Sigmoid colon (tissue), 4 donors: ENCODE data around the gene ZNF329.
A peak's percentile ranks its signal among the peaks of the same experiment; 100 is the strongest.

Source experiments
- EP300 ChIP-seq, 4 donors: sonication (generic); formaldehyde crosslinking; IDR thresholded peaks; one replicate each; pipeline ENCODE4 v1.6.1; 2017; ENCODE audit warnings: antibody characterized with exemption in 4 of 4
- POLR2AphosphoS5 ChIP-seq, 4 donors: sonication (generic); formaldehyde crosslinking; IDR thresholded peaks; one replicate each; pipeline ENCODE4 v1.6.1; 2017; ENCODE audit warnings: antibody characterized with exemption in 4 of 4
- TF ChIP-seq, protein P1 (sequence below), 4 experiments: fragments of 450-650 bp in 3 of 4; fragments of 200-600 bp in 1 of 4; IDR thresholded peaks; one replicate each; pipeline ENCODE4 v1.5.1; 2016 to 2019; ENCODE audit warnings: antibody characterized with exemption in 4 of 4, mild to moderate bottlenecking in 3 of 4, moderate library complexity in 2 of 4

GRCh38 chr19:58097781-58098681 lies 52.6 kb downstream of the ZNF329 start, which contains the start of gene ZSCAN18:
- TF ChIP-seq, protein P1, sequence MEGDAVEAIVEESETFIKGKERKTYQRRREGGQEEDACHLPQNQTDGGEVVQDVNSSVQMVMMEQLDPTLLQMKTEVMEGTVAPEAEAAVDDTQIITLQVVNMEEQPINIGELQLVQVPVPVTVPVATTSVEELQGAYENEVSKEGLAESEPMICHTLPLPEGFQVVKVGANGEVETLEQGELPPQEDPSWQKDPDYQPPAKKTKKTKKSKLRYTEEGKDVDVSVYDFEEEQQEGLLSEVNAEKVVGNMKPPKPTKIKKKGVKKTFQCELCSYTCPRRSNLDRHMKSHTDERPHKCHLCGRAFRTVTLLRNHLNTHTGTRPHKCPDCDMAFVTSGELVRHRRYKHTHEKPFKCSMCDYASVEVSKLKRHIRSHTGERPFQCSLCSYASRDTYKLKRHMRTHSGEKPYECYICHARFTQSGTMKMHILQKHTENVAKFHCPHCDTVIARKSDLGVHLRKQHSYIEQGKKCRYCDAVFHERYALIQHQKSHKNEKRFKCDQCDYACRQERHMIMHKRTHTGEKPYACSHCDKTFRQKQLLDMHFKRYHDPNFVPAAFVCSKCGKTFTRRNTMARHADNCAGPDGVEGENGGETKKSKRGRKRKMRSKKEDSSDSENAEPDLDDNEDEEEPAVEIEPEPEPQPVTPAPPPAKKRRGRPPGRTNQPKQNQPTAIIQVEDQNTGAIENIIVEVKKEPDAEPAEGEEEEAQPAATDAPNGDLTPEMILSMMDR (IDR thresholded peaks at IDR 0.05): no peak
- TF ChIP-seq EP300 (IDR thresholded peaks at IDR 0.05) (peak; percentile 32 to 88 (median 57)), POLR2AphosphoS5 (IDR thresholded peaks at IDR 0.05) (peak; percentile 94 to 97 (median 95))
